GM23248 (cell line): ENCODE measurements around the gene MYH11. TPM values are rescaled to one million over a fixed set of nuclear protein-coding genes. Genes with fewer than 3 reads are reported as not detected.

Experiments used
- DNase-seq: peaks from one replicate; pipeline ENCODE4 v3.0.0-alpha.2; 2015
- H2AFZ ChIP-seq: fragments of 200-600 bp; sonication (generic); 2 replicates; pipeline ENCODE4 v1.6.1; 2016; ENCODE audit warnings: antibody characterized with exemption
- H3F3A ChIP-seq: fragments of 200-600 bp; sonication (generic); 2 replicates; pipeline ENCODE4 v1.6.1; 2016; ENCODE audit warnings: mild to moderate bottlenecking, antibody characterized with exemption, mixed run types; ENCODE audit not compliant: insufficient read depth
- H3K27ac ChIP-seq: fragments of 200-600 bp; sonication (generic); 2 replicates; pipeline ENCODE4 v1.5.1; 2016; ENCODE audit warnings: mild to moderate bottlenecking
- H3K27me3 ChIP-seq: fragments of 200-600 bp; sonication (generic); replicated peaks from 2 replicates; pipeline ENCODE4 v1.6.1; 2016; ENCODE audit warnings: mild to moderate bottlenecking; ENCODE audit not compliant: insufficient read depth
- H3K36me3 ChIP-seq: fragments of 200-600 bp; sonication (generic); 2 replicates; pipeline ENCODE4 v1.6.1; 2016; ENCODE audit warnings: low read depth, mild to moderate bottlenecking
- H3K4me1 ChIP-seq: fragments of 200-600 bp; sonication (generic); 2 replicates; pipeline ENCODE4 v1.6.1; 2016; ENCODE audit warnings: mild to moderate bottlenecking; ENCODE audit not compliant: insufficient read depth
- H3K4me2 ChIP-seq: fragments of 200-600 bp; sonication (generic); one replicate; pipeline ENCODE4 v1.6.1; 2016; ENCODE audit warnings: mild to moderate bottlenecking; ENCODE audit not compliant: unreplicated experiment
- H3K4me3 ChIP-seq: fragments of 200-600 bp; sonication (generic); 2 replicates; pipeline ENCODE4 v1.5.1; 2016; ENCODE audit warnings: mild to moderate bottlenecking
- H3K79me2 ChIP-seq: fragments of 200-600 bp; sonication (generic); 2 replicates; pipeline ENCODE4 v1.6.1; 2016; ENCODE audit warnings: mild to moderate bottlenecking; ENCODE audit not compliant: insufficient read depth
- H3K9ac ChIP-seq: fragments of 200-600 bp; sonication (generic); 2 replicates; pipeline ENCODE4 v1.6.1; 2016; ENCODE audit warnings: mild to moderate bottlenecking
- H3K9me2 ChIP-seq: fragments of 200-600 bp; sonication (generic); 2 replicates; pipeline ENCODE4 v1.6.1; 2016; ENCODE audit warnings: mixed run types, mild to moderate bottlenecking, moderate library complexity; ENCODE audit not compliant: insufficient read depth
- H3K9me3 ChIP-seq: fragments of 200-600 bp; sonication (generic); one replicate; pipeline ENCODE4 v1.6.1; 2017; ENCODE audit warnings: low read depth
- H4K20me1 ChIP-seq: fragments of 200-600 bp; sonication (generic); 2 replicates; pipeline ENCODE4 v1.6.0; 2016; ENCODE audit not compliant: insufficient read depth
- EZH2 ChIP-seq: fragments of 200-600 bp; sonication (generic); IDR thresholded peaks from 2 replicates; pipeline ENCODE4 v1.6.1; 2018; ENCODE audit warnings: antibody characterized with exemption, mild to moderate bottlenecking; ENCODE audit not compliant: insufficient read depth, poor library complexity, severe bottlenecking
- EZH2phosphoT487 ChIP-seq: fragments of 200-600 bp; sonication (generic); IDR thresholded peaks from 2 replicates; pipeline ENCODE4 v1.6.1; 2018; ENCODE audit warnings: antibody characterized with exemption, moderate library complexity, mild to moderate bottlenecking, low read depth; ENCODE audit not compliant: insufficient read depth
- WGBS, 2 experiments: methylation state at CpG; one replicate each; pipeline ENCODE4 v1.1.6; 2015 to 2017; ENCODE audit warnings: low lambda C conversion rate in 2 of 2, low coverage in 1 of 2; ENCODE audit errors: missing lambda C conversion rate in 2 of 2; 5-methylcytosine and 5-hydroxymethylcytosine counted together
- in situ Hi-C: fragments of 300-500 bp; cut with MboI; formaldehyde crosslinking; loops from 2 replicates; pipeline ENCODE4 v1.15.0; 2020
- polyA plus RNA-seq: library from polyadenylated mRNA; unstranded; fragments of >200 nt; fragmentation: Nextera tagmentation; extraction: Ambion mirVana; gene quantifications from 2 replicates; pipeline ENCODE4 v1.2.1, GENCODE V29; 2016
- total RNA-seq: library from RNA; depleted of rRNA; stranded (reverse); fragments of >200 nt; shearing (Covaris generic); gene quantifications from 2 replicates; pipeline ENCODE4 v1.2.3, GENCODE V29; 2014

Gene MYH11
- total and polyA plus RNA-seq, 2 experiments from 2014 or later: 0.79 TPM; not detected in 1

DNA sequence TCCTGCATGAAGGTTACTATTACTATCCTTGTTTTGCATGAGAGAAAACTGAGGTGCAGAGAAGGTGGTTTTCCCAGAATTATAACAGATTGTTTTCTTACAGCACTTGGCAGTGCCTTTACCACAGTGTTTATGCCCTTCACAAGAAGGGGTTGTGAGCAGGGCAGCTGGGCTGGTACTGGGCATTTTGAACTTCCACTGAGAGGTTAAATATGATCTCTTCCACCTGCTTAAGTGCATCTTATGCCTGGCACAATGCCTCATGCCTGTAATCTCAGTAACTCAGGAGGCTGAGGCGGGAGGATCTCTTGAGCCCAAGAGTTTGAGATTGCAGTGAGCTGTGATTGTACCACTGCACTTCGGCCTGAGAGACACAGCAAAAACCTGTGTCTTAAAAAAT lies 170.5 kb downstream of the MYH11 start:
- in situ Hi-C loops: no loop called here
- peaks cover 20% of the 10 kb centered on the region for H3F3A ChIP-seq
- peaks cover 30% of the 10 kb centered on the region for H3K79me2 ChIP-seq
- 89 to 90% methylated on average over 2 of the region's 2 CpGs for WGBS, 2 experiments
- no peaks in the 10 kb centered on the region for H3K27me3 ChIP-seq
- DNase-seq: no peak
- no peak overlapping the region for H3K9ac ChIP-seq
- H3K36me3 ChIP-seq: peaks cover 25% of the 10 kb centered on the region; the same call in 1 of the 2 replicates
- H3K4me1 ChIP-seq: peaks cover 19% of the 10 kb centered on the region
- H3K27ac ChIP-seq: no peak overlapping the region
- no peak overlapping the region for H3K4me2 ChIP-seq
- no peak overlapping the region for H2AFZ ChIP-seq
- no peaks in the 10 kb centered on the region for H4K20me1 ChIP-seq
- no peak overlapping the region for H3K4me3 ChIP-seq
- TF ChIP-seq EZH2phosphoT487: no peak
- TF ChIP-seq EZH2: no peak
- H3K9me2 ChIP-seq: no peaks in the 10 kb centered on the region
- no peaks in the 10 kb centered on the region for H3K9me3 ChIP-seq

DNA sequence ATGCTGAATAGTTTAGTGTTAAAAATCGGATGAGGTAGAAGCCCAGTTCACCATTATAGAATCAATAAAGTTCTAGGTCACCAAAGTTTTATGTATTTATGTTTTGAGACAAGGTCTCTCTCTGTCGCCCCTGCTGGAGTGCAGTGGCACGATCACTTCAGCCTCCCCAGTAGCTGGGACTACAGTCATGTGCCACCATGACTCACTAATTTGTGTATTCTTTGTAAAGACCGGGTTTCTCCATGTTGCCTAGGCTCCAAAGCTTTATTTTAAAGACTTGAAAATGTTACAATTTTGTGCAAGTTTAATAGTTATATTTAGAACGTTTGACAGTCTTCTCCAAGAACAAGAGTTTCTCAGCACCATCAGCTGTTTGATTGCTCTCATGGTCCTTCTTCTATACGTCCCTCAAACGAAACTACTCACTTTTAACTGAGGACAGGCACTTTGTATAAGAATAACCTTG lies 174.7 kb downstream of the MYH11 start:
- peak; percentile 91 for DNase-seq
- 17 to 20% methylated on average over 7 of the region's 7 CpGs for WGBS, 2 experiments
- Histone ChIP-seq H3K9me3 (no peaks in the 10 kb centered on the region), H3F3A (peaks cover 6% of the 10 kb centered on the region; the same call in 1 of the 2 replicates), H3K9ac (peak overlapping the region; percentile 34; the same call in 1 of the 2 replicates), H3K79me2 (peaks cover 36% of the 10 kb centered on the region), H3K4me3 (no peak overlapping the region), H3K4me2 (peak overlapping the region; percentile 38), H3K9me2 (no peaks in the 10 kb centered on the region), H3K27me3 (no peaks in the 10 kb centered on the region), H3K36me3 (peaks cover 20% of the 10 kb centered on the region; the same call in 1 of the 2 replicates), H4K20me1 (no peaks in the 10 kb centered on the region), H3K4me1 (peaks cover 3% of the 10 kb centered on the region), H2AFZ (peak overlapping the region; percentile 67; the same call in 1 of the 2 replicates), H3K27ac (peak overlapping the region; percentile 71)
- in situ Hi-C loops: no loop called here
- TF ChIP-seq EZH2 (no peak), EZH2phosphoT487 (no peak)

GRCh38 chr16:15677447-15677846 lies 179.4 kb downstream of the MYH11 start:
- H3F3A ChIP-seq: peaks cover 24% of the 10 kb centered on the region
- WGBS, 2 experiments: 85 to 92% methylated on average over 5 of the region's 5 CpGs
- no peak overlapping the region for H3K27ac ChIP-seq
- no peak overlapping the region for H2AFZ ChIP-seq
- H3K79me2 ChIP-seq: peaks cover 45% of the 10 kb centered on the region
- in situ Hi-C loops: no loop called here
- no peak overlapping the region for H3K4me3 ChIP-seq
- H3K9me3 ChIP-seq: no peaks in the 10 kb centered on the region
- H3K9ac ChIP-seq: no peak overlapping the region
- no peaks in the 10 kb centered on the region for H3K9me2 ChIP-seq
- peaks cover 13% of the 10 kb centered on the region for H3K4me1 ChIP-seq
- DNase-seq: no peak
- H3K36me3 ChIP-seq: peaks cover 17% of the 10 kb centered on the region; the same call in 1 of the 2 replicates
- no peak for TF ChIP-seq EZH2
- TF ChIP-seq EZH2phosphoT487: no peak
- H3K4me2 ChIP-seq: no peak overlapping the region
- H4K20me1 ChIP-seq: no peaks in the 10 kb centered on the region
- H3K27me3 ChIP-seq: no peaks in the 10 kb centered on the region

DNA sequence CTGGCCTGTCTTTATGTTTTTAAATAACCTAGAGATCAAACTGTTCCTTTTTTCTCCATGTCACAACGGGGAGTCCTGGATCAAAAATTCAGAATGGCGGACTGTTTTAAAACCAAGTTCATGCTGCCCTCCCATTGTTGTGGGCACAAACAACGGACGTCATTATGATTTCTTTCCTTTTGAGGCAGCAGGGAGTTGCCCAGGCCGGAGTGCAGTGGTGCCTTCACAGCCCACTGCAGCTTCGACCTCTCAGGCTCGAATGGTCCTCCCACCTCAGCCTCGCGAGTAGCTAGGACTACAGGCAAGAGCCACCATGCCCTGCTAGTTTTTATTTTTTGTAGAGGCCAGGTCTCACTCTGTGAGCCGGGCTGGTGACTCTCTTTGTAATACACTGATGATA lies 180.3 kb downstream of the MYH11 start:
- H3K27ac ChIP-seq: no peak overlapping the region
- H2AFZ ChIP-seq: no peak overlapping the region
- peaks cover 29% of the 10 kb centered on the region for H3F3A ChIP-seq
- no peak overlapping the region for H3K4me2 ChIP-seq
- no peak overlapping the region for H3K9ac ChIP-seq
- in situ Hi-C loops: no loop called here
- 85% methylated on average over 10 of the region's 10 CpGs for WGBS, 2 experiments
- no peak overlapping the region for H3K4me3 ChIP-seq
- H3K4me1 ChIP-seq: peaks cover 19% of the 10 kb centered on the region
- H4K20me1 ChIP-seq: no peaks in the 10 kb centered on the region
- DNase-seq: no peak
- no peaks in the 10 kb centered on the region for H3K27me3 ChIP-seq
- peaks cover 45% of the 10 kb centered on the region for H3K79me2 ChIP-seq
- H3K9me3 ChIP-seq: no peaks in the 10 kb centered on the region
- H3K9me2 ChIP-seq: no peaks in the 10 kb centered on the region
- TF ChIP-seq EZH2phosphoT487: no peak
- no peak for TF ChIP-seq EZH2
- H3K36me3 ChIP-seq: peaks cover 17% of the 10 kb centered on the region; the same call in 1 of the 2 replicates
